ENCODE results near the gene HSPA8.
A peak's percentile ranks its signal among the peaks of the same experiment; 100 is the strongest.

The HSPA8 gene

DNA sequence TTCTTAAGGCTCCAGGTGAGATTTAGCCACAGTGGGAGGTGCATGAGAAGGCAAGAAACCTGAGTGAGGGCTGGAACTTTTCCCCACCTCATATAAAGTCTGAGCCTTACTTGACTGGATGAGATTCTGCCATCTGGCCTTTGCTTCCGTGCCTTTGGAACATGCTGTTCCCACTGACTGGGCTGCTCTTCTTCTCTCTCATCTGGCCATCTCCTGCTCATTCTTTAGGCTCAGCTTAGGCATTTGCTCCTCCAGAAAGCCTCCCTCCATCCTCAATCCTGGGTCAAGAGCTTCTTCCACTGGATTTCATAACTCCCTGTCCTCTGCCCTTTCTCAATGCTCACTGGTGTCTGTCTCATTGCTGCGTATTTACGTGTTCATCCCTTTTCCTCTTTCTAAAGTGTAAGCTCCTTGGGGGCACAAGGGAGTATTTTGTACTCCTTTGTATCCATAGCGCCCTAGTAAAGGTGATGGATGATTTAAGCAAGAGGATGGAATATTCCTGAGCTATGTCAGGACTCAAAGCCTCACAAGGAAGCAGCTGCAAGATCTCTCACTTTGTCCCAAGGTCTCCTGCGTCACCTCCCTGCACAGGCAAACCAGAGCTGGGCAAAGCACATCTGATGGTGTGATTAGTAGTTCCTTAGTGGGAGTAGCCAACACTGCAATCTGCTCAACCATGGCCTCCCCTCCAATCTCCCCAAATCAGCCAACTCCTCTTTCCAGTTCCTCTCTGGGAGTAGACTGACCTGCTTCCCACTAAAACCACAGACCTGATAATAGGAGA lies 15.3 kb downstream of the HSPA8 start:
- DNase-seq: no peak

GRCh38 chr11:123045101-123045500 lies 16.8 kb downstream of the HSPA8 start:
- DNase-seq: no peak

GRCh38 chr11:123041185-123041584 lies 20.8 kb downstream of the HSPA8 start:
- no peak for DNase-seq

DNA sequence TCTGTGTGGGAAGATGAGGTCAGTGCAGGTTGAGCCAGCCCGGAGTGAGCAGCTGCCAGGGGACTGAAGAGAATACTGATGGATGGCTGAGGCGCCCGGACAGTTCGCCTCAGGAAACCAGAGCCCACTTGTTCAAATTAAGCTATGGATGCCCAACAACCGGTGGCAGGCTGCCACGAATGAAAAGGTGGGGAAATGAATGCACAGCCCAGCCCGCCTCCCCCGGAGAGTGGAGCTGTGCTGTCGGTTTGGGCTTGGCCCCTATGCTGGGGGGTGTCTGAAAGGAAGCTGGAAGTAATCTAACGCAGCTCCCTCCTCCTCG lies 21.9 kb downstream of the HSPA8 start:
- no peak for DNase-seq

DNA sequence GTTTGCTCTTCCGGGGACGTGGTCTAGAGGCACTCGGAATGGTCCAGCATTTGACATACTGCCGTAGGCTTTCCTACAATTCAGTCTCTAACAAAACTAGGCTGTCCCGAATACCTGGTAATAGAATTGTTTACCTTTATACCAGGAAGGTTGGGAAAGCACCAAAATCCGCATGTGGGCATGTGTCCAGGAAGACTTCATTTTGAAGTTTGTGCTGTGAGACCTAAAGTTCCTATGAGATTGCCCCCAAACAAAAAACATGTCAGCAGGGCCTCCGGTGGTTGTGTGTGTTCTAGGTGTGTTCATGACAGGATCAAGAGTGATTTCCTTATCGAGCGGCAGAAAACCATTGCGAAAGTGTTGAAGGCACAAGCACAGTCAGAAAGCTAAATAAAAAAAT lies 26.1 kb downstream of the HSPA8 start:
- no peak for DNase-seq

- no peak for DNase-seq
Measured at GRCh38 chr11:123034597-123034996, 27.3 kb downstream of the HSPA8 start.

- no peak for DNase-seq
Measured at GRCh38 chr11:123033895-123034294, 28.0 kb downstream of the HSPA8 start.

- no peak for DNase-seq
Measured at GRCh38 chr11:123030517-123030916, 31.4 kb downstream of the HSPA8 start.

- DNase-seq: peak; percentile 47
Measured at GRCh38 chr11:123020968-123021367, 41.0 kb downstream of the HSPA8 start.

DNA sequence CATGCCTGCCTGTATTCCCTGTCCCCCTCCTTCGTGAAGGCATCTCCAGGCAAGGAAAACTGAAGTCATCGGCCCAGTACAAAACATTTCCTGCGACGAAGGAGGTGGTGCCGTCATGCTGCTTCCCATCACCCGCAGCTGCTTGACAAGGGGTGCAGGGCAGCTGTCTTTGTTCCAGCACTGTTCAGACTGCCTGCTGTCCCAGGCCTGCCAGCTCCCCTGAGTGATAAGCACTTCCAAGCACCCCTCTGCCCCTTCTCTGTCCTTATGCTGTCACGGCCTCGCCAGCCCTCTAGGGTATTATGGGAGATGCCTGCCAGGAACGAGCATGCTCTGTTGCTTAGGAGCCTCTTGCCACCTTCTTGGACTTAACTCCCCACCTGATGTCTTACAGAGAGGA lies 43.2 kb downstream of the HSPA8 start:
- no peak for DNase-seq

- no peak for DNase-seq
Measured at GRCh38 chr11:123011510-123011909, 50.4 kb downstream of the HSPA8 start.
